ENCODE results near the gene ATP1A1. TPM values are rescaled to one million over a fixed set of nuclear protein-coding genes. Genes with fewer than 3 reads are reported as not detected.

The ATP1A1 gene
- polyA plus RNA-seq, 2 of the 4 experiments (the other 2 are of a cell fraction): 119 to 171 TPM

- POLR2A ChIA-PET: no interaction called here
- Histone ChIP-seq H3K27ac (no peak overlapping the region), H3K4me3 (no peak overlapping the region), H3K4me2 (no peak overlapping the region), H3K4me1 (no peaks in the 10 kb centered on the region), H3K9me3 (no peaks in the 10 kb centered on the region)
- FAIRE-seq (no peak), DNase-seq (ENCODE audit: low read depth in 1 of 2, low spot score in 1 of 2) (no peak), ATAC-seq (no peak)
- WGBS (ENCODE audit: missing lambda C conversion rate): 87% methylated on average over 14 of the region's 14 CpGs
- TF ChIP-seq RFX5 (IDR thresholded peaks at IDR 0.05) (no peak), ELK1 (IDR thresholded peaks at IDR 0.05; ENCODE audit: low read depth, low read length) (no peak), CBX2 (IDR thresholded peaks at IDR 0.05; ENCODE audit: borderline replicate concordance, low read depth) (no peak), ZC3H11A (IDR thresholded peaks at IDR 0.05) (no peak), CHD4 (IDR thresholded peaks at IDR 0.05; ENCODE audit: borderline replicate concordance) (no peak), ZFP36 (IDR thresholded peaks at IDR 0.05; ENCODE audit: borderline replicate concordance, partially characterized antibody) (no peak), E2F6 (IDR thresholded peaks at IDR 0.05; ENCODE audit: borderline replicate concordance, low read depth) (no peak), HOXB5 (CRISPR knock-in tag; IDR thresholded peaks at IDR 0.05) (no peak), FOSB (CRISPR knock-in tag; IDR thresholded peaks at IDR 0.05) (no peak), MYC (IDR thresholded peaks at IDR 0.05; ENCODE audit: borderline replicate concordance, low read length) (no peak), NFE2L2 (conservative IDR thresholded peaks at IDR 0.05; ENCODE audit: low read length) (no peak), PBX3 (IDR thresholded peaks at IDR 0.05) (no peak), REST (IDR thresholded peaks at IDR 0.05) (no peak), BCL3 (IDR thresholded peaks at IDR 0.05) (no peak), GATA3 (IDR thresholded peaks at IDR 0.05; ENCODE audit: borderline replicate concordance) (no peak), FOXS1 (CRISPR knock-in tag; IDR thresholded peaks at IDR 0.05) (no peak), KDM5A (IDR thresholded peaks at IDR 0.05) (no peak)
- CTCF ChIA-PET: no interaction called here
Measured at GRCh38 chr1:116405241-116406135, 32.4 kb downstream of the ATP1A1 start.

- ATAC-seq (no peak), FAIRE-seq (no peak)
- POLR2A ChIA-PET: no interaction called here
Measured at GRCh38 chr1:116407033-116407432, 34.0 kb downstream of the ATP1A1 start.

More at GRCh38 chr1:116407033-116407432, 34.0 kb downstream of the ATP1A1 start:
- H3K9me3 ChIP-seq: no peaks in the 10 kb centered on the region
- H3K27ac ChIP-seq: no peak overlapping the region
- CTCF ChIA-PET: no interaction called here
- H3K4me2 ChIP-seq: no peak overlapping the region
- WGBS (ENCODE audit: missing lambda C conversion rate): 98% methylated on average over 6 of the region's 6 CpGs
- no peak overlapping the region for H3K4me3 ChIP-seq
- no peak for DNase-seq (ENCODE audit: low read depth in 1 of 2, low spot score in 1 of 2)
- H3K4me1 ChIP-seq: no peaks in the 10 kb centered on the region
- TF ChIP-seq EHMT2 (IDR thresholded peaks at IDR 0.05; ENCODE audit: low read depth) (no peak), HOXA7 (CRISPR knock-in tag; IDR thresholded peaks at IDR 0.05) (no peak), EHF (CRISPR knock-in tag; IDR thresholded peaks at IDR 0.05) (no peak), CHD2 (IDR thresholded peaks at IDR 0.05; ENCODE audit: low read length, partially characterized antibody) (no peak)

All from A549 (cell line).